Measurements from ENCODE around the gene JSRP1. TPM values are rescaled to one million over a fixed set of nuclear protein-coding genes. Genes with fewer than 3 reads are reported as not detected.

The JSRP1 gene
- polyA plus RNA-seq, 2 of the 4 experiments (the other 2 are of a cell fraction), result 0.41 TPM; not detected in 1

- TF ChIP-seq, protein P1, sequence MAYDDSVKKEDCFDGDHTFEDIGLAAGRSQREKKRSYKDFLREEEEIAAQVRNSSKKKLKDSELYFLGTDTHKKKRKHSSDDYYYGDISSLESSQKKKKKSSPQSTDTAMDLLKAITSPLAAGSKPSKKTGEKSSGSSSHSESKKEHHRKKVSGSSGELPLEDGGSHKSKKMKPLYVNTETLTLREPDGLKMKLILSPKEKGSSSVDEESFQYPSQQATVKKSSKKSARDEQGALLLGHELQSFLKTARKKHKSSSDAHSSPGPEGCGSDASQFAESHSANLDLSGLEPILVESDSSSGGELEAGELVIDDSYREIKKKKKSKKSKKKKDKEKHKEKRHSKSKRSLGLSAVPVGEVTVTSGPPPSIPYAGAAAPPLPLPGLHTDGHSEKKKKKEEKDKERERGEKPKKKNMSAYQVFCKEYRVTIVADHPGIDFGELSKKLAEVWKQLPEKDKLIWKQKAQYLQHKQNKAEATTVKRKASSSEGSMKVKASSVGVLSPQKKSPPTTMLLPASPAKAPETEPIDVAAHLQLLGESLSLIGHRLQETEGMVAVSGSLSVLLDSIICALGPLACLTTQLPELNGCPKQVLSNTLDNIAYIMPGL (CRISPR knock-in tag; IDR thresholded peaks at IDR 0.05; ENCODE audit: borderline replicate concordance), result no peak
- TF ChIP-seq BHLHE40 (IDR thresholded peaks at IDR 0.05; ENCODE audit: low read depth, low read length) (no peak), TFCP2L1 (CRISPR knock-in tag; IDR thresholded peaks at IDR 0.05) (no peak), POLR2AphosphoS2 (conservative IDR thresholded peaks at IDR 0.05; ENCODE audit: low read length) (no peak), HOXB13 (CRISPR knock-in tag; IDR thresholded peaks at IDR 0.05; ENCODE audit: low read depth) (no peak)
Measured at GRCh38 chr19:2249010-2249866, 7.0 kb downstream of the JSRP1 start, which contains the start of gene AMH (continued).

GRCh38 chr19:2248136-2249009, 7.8 kb downstream of the JSRP1 start:
- H3K27ac ChIP-seq, result no peak overlapping the region
- no peak for TF ChIP-seq MYC (IDR thresholded peaks at IDR 0.05; ENCODE audit: borderline replicate concordance, low read length)
- TF ChIP-seq ZC3H11A (IDR thresholded peaks at IDR 0.05), result no peak
- TF ChIP-seq CHD4 (IDR thresholded peaks at IDR 0.05; ENCODE audit: borderline replicate concordance), result no peak
- TF ChIP-seq ZFP36 (IDR thresholded peaks at IDR 0.05; ENCODE audit: borderline replicate concordance, partially characterized antibody), result no peak
- TF ChIP-seq REST (IDR thresholded peaks at IDR 0.05), result no peak
- no peak for TF ChIP-seq HOXA7 (CRISPR knock-in tag; IDR thresholded peaks at IDR 0.05)
- no peak for TF ChIP-seq RCOR1 (IDR thresholded peaks at IDR 0.05; ENCODE audit: low read depth, low read length)
- TF ChIP-seq ESRRA (IDR thresholded peaks at IDR 0.05; ENCODE audit: borderline replicate concordance, low read length), result no peak
- no peak for TF ChIP-seq POLR2AphosphoS2 (conservative IDR thresholded peaks at IDR 0.05; ENCODE audit: low read length)
- no peak for TF ChIP-seq MAZ (IDR thresholded peaks at IDR 0.05; ENCODE audit: borderline replicate concordance, low read depth, low read length)
- no peak for TF ChIP-seq ELK1 (IDR thresholded peaks at IDR 0.05; ENCODE audit: low read depth, low read length)
- no peak for TF ChIP-seq HEYL (CRISPR knock-in tag; IDR thresholded peaks at IDR 0.05)
- TF ChIP-seq TP53 (CRISPR knock-in tag; IDR thresholded peaks at IDR 0.05), result no peak
- TF ChIP-seq CHD2 (IDR thresholded peaks at IDR 0.05; ENCODE audit: low read length, partially characterized antibody), result no peak
- TF ChIP-seq POLR2A (IDR thresholded peaks at IDR 0.05; ENCODE audit: low read length), result no peak
- TF ChIP-seq FOXS1 (CRISPR knock-in tag; IDR thresholded peaks at IDR 0.05), result no peak
- no peak for TF ChIP-seq EHMT2 (IDR thresholded peaks at IDR 0.05; ENCODE audit: low read depth)
- no peak for TF ChIP-seq NFE2L2 (conservative IDR thresholded peaks at IDR 0.05; ENCODE audit: low read length)
- TF ChIP-seq NPAS2 (CRISPR knock-in tag; IDR thresholded peaks at IDR 0.05; ENCODE audit: borderline replicate concordance), result no peak
- TF ChIP-seq, protein P1 (CRISPR knock-in tag; IDR thresholded peaks at IDR 0.05; ENCODE audit: borderline replicate concordance), result no peak
- no peak overlapping the region for H3K4me2 ChIP-seq
- WGBS (ENCODE audit: missing lambda C conversion rate), result 100% methylated on average over 3 of the region's 21 CpGs
- FAIRE-seq (no peak), DNase-seq (ENCODE audit: low read depth in 1 of 2, low spot score in 1 of 2) (no peak), ATAC-seq (no peak)
- H3K4me3 ChIP-seq, result no peak overlapping the region
- CTCF ChIA-PET, result interaction anchor here (1.0 to 1.9 kb wide), 5 partner anchors 10 to 388 kb away, joined by 3 to 5 read pairs (median 3); partner anchors contain the start of gene PLEKHJ1
- H3K9me3 ChIP-seq, result no peaks in the 10 kb centered on the region
- peaks cover 19% of the 10 kb centered on the region for H3K4me1 ChIP-seq
- POLR2A ChIA-PET, result interaction anchor here (0.7 kb wide), 1 partner anchor 32 kb away, joined by 5 read pairs; no protein-coding TSS in a partner anchor

Measured in A549 (cell line).